Karpas-422 (cell line): ENCODE data around the gene ZBTB7C. TPM values are rescaled to one million over a fixed set of nuclear protein-coding genes. Genes with fewer than 3 reads are reported as not detected.
A peak's percentile ranks its signal among the peaks of the same experiment; 100 is the strongest.

Experiments used
- DNase-seq: peaks from one replicate; pipeline ENCODE4 v3.0.0-alpha.2; 2015
- H2AFZ ChIP-seq: fragments of 200-600 bp; sonication (generic); 2 replicates; pipeline ENCODE4 v1.6.1; 2014; ENCODE audit warnings: antibody characterized with exemption, low read length, mixed read lengths
- H3K27ac ChIP-seq: fragments of 200-600 bp; sonication (generic); 2 replicates; pipeline ENCODE4 v1.5.1; 2014; ENCODE audit warnings: mild to moderate bottlenecking, low read length, moderate library complexity
- H3K27me3 ChIP-seq: fragments of 200-600 bp; sonication (generic); 2 replicates; pipeline ENCODE4 v1.6.1; 2014; ENCODE audit warnings: low read length, mixed read lengths
- H3K36me3 ChIP-seq: fragments of 200-600 bp; sonication (generic); 2 replicates; pipeline ENCODE4 v1.6.1; 2014; ENCODE audit warnings: low read length, mixed read lengths; ENCODE audit not compliant: insufficient read depth
- H3K4me1 ChIP-seq: fragments of 200-600 bp; sonication (generic); 2 replicates; pipeline ENCODE4 v1.6.1; 2014; ENCODE audit warnings: mild to moderate bottlenecking, low read length, mixed read lengths
- H3K4me2 ChIP-seq: fragments of 200-600 bp; sonication (generic); 2 replicates; pipeline ENCODE4 v1.6.1; 2014; ENCODE audit warnings: low read length, low read depth, mild to moderate bottlenecking; ENCODE audit not compliant: poor library complexity, severe bottlenecking
- H3K4me3 ChIP-seq: fragments of 200-600 bp; sonication (generic); 2 replicates; pipeline ENCODE4 v1.5.1; 2014; ENCODE audit warnings: mild to moderate bottlenecking, antibody characterized with exemption, low read length, mixed read lengths
- H3K79me2 ChIP-seq: fragments of 200-600 bp; sonication (generic); 2 replicates; pipeline ENCODE4 v1.6.1; 2014; ENCODE audit warnings: mild to moderate bottlenecking, low read length, mixed read lengths
- H3K9ac ChIP-seq: fragments of 200-600 bp; sonication (generic); 2 replicates; pipeline ENCODE4 v1.6.0; 2014; ENCODE audit warnings: low read length
- H3K9me2 ChIP-seq: fragments of 200-600 bp; sonication (generic), shearing (Covaris generic); replicated peaks from 2 replicates; pipeline ENCODE4 v1.6.0; 2014; ENCODE audit warnings: mild to moderate bottlenecking, low read length, moderate library complexity; ENCODE audit not compliant: insufficient read depth
- H3K9me3 ChIP-seq: fragments of 300-700, 200-600 bp; sonication (generic); 2 replicates; pipeline ENCODE4 v1.6.1; 2014; ENCODE audit warnings: low read length, mixed read lengths
- H4K20me1 ChIP-seq: fragments of 200-600 bp; sonication (generic); 2 replicates; pipeline ENCODE4 v1.6.1; 2014; ENCODE audit warnings: mild to moderate bottlenecking, antibody characterized with exemption, low read length, low read depth; ENCODE audit not compliant: insufficient read depth
- total RNA-seq: library from RNA; depleted of rRNA; stranded (reverse); fragments of >200 nt; shearing (Covaris generic); gene quantifications from 2 replicates; pipeline ENCODE4 v1.2.3, GENCODE V29; 2014; ENCODE audit warnings: low replicate concordance

Gene ZBTB7C
- total RNA-seq, 1 experiment from 2014 or later: not detected

- Histone ChIP-seq H3K27ac (no peak overlapping the region), H3K27me3 (no peaks in the 10 kb centered on the region), H2AFZ (no peak overlapping the region), H3K9ac (no peak overlapping the region), H3K4me3 (no peak overlapping the region), H3K36me3 (no peaks in the 10 kb centered on the region), H3K79me2 (no peaks in the 10 kb centered on the region), H3K4me1 (no peaks in the 10 kb centered on the region), H3K9me3 (no peaks in the 10 kb centered on the region), H4K20me1 (no peaks in the 10 kb centered on the region), H3K4me2 (no peak overlapping the region), H3K9me2 (no peaks in the 10 kb centered on the region)
- no peak for DNase-seq
These were observed 317.2 kb downstream of the ZBTB7C start for GRCh38 chr18:48091869-48092497.

- H3K36me3 ChIP-seq: no peaks in the 10 kb centered on the region
- H2AFZ ChIP-seq: no peak overlapping the region
- H3K4me1 ChIP-seq: no peaks in the 10 kb centered on the region
- no peaks in the 10 kb centered on the region for H4K20me1 ChIP-seq
- no peaks in the 10 kb centered on the region for H3K27me3 ChIP-seq
- H3K4me2 ChIP-seq: no peak overlapping the region
- H3K27ac ChIP-seq: no peak overlapping the region
- H3K9me2 ChIP-seq: no peaks in the 10 kb centered on the region
- H3K79me2 ChIP-seq: no peaks in the 10 kb centered on the region
- DNase-seq: no peak
- no peak overlapping the region for H3K9ac ChIP-seq
- H3K4me3 ChIP-seq: no peak overlapping the region
- H3K9me3 ChIP-seq: no peaks in the 10 kb centered on the region
These were observed 318.5 kb downstream of the ZBTB7C start for GRCh38 chr18:48090702-48091101.

GRCh38 chr18:48090021-48090420, 319.2 kb downstream of the ZBTB7C start:
- no peaks in the 10 kb centered on the region for H3K9me3 ChIP-seq
- no peak overlapping the region for H3K4me2 ChIP-seq
- H3K27ac ChIP-seq: no peak overlapping the region
- H3K27me3 ChIP-seq: no peaks in the 10 kb centered on the region
- no peaks in the 10 kb centered on the region for H4K20me1 ChIP-seq
- no peaks in the 10 kb centered on the region for H3K9me2 ChIP-seq
- H3K9ac ChIP-seq: no peak overlapping the region
- no peaks in the 10 kb centered on the region for H3K36me3 ChIP-seq
- no peak overlapping the region for H2AFZ ChIP-seq
- no peak overlapping the region for H3K4me3 ChIP-seq
- H3K4me1 ChIP-seq: no peaks in the 10 kb centered on the region
- H3K79me2 ChIP-seq: no peaks in the 10 kb centered on the region
- no peak for DNase-seq

- Histone ChIP-seq H3K4me3 (no peak overlapping the region), H3K79me2 (no peaks in the 10 kb centered on the region), H3K27ac (no peak overlapping the region), H2AFZ (no peak overlapping the region), H3K4me1 (peaks cover 2% of the 10 kb centered on the region), H3K27me3 (no peaks in the 10 kb centered on the region), H3K36me3 (no peaks in the 10 kb centered on the region), H3K4me2 (no peak overlapping the region), H3K9ac (no peak overlapping the region), H3K9me2 (no peaks in the 10 kb centered on the region), H3K9me3 (no peaks in the 10 kb centered on the region), H4K20me1 (no peaks in the 10 kb centered on the region)
- no peak for DNase-seq
These were observed 323.2 kb downstream of the ZBTB7C start for GRCh38 chr18:48085781-48086487.

- H3K79me2 ChIP-seq: no peaks in the 10 kb centered on the region
- H3K36me3 ChIP-seq: no peaks in the 10 kb centered on the region
- H3K4me2 ChIP-seq: no peak overlapping the region
- no peak overlapping the region for H3K4me3 ChIP-seq
- H2AFZ ChIP-seq: no peak overlapping the region
- H3K27ac ChIP-seq: no peak overlapping the region
- H3K4me1 ChIP-seq: peaks cover 9% of the 10 kb centered on the region
- no peaks in the 10 kb centered on the region for H3K9me2 ChIP-seq
- H3K27me3 ChIP-seq: no peaks in the 10 kb centered on the region
- no peak overlapping the region for H3K9ac ChIP-seq
- DNase-seq: no peak
- H3K9me3 ChIP-seq: no peaks in the 10 kb centered on the region
- H4K20me1 ChIP-seq: no peaks in the 10 kb centered on the region
These were observed 324.3 kb downstream of the ZBTB7C start for GRCh38 chr18:48084858-48085257.

GRCh38 chr18:48084041-48084757, 325.0 kb downstream of the ZBTB7C start:
- H3K4me1 ChIP-seq: peaks cover 9% of the 10 kb centered on the region
- no peak overlapping the region for H3K4me2 ChIP-seq
- no peaks in the 10 kb centered on the region for H3K36me3 ChIP-seq
- H3K9me2 ChIP-seq: no peaks in the 10 kb centered on the region
- no peak for DNase-seq
- no peak overlapping the region for H3K4me3 ChIP-seq
- H3K9me3 ChIP-seq: no peaks in the 10 kb centered on the region
- no peak overlapping the region for H3K9ac ChIP-seq
- H3K79me2 ChIP-seq: no peaks in the 10 kb centered on the region
- no peaks in the 10 kb centered on the region for H4K20me1 ChIP-seq
- no peak overlapping the region for H2AFZ ChIP-seq
- no peaks in the 10 kb centered on the region for H3K27me3 ChIP-seq
- H3K27ac ChIP-seq: no peak overlapping the region

- Histone ChIP-seq H3K79me2 (no peaks in the 10 kb centered on the region), H4K20me1 (no peaks in the 10 kb centered on the region), H3K27me3 (no peaks in the 10 kb centered on the region), H3K9me2 (no peaks in the 10 kb centered on the region), H3K27ac (no peak overlapping the region), H2AFZ (peak overlapping the region; percentile 72; the same call in 1 of the 2 replicates), H3K9me3 (no peaks in the 10 kb centered on the region), H3K4me3 (no peak overlapping the region), H3K4me1 (peaks cover 9% of the 10 kb centered on the region), H3K36me3 (no peaks in the 10 kb centered on the region), H3K4me2 (no peak overlapping the region), H3K9ac (no peak overlapping the region)
- no peak for DNase-seq
These were observed 328.6 kb downstream of the ZBTB7C start for GRCh38 chr18:48080546-48080945.

GRCh38 chr18:48079885-48080284, 329.3 kb downstream of the ZBTB7C start:
- no peak for DNase-seq
- no peak overlapping the region for H3K9ac ChIP-seq
- H3K9me3 ChIP-seq: no peaks in the 10 kb centered on the region

More at GRCh38 chr18:48079885-48080284, 329.3 kb downstream of the ZBTB7C start:
- Histone ChIP-seq H3K4me2 (no peak overlapping the region), H4K20me1 (no peaks in the 10 kb centered on the region), H3K36me3 (no peaks in the 10 kb centered on the region), H3K9me2 (no peaks in the 10 kb centered on the region), H3K79me2 (no peaks in the 10 kb centered on the region), H3K27me3 (no peaks in the 10 kb centered on the region), H3K27ac (no peak overlapping the region), H3K4me3 (no peak overlapping the region), H2AFZ (no peak overlapping the region), H3K4me1 (peaks cover 9% of the 10 kb centered on the region)
